HG02678 (cell line): ENCODE measurements around the gene PRDM16.

ENCODE experiments used
- ATAC-seq: cut with Tn5 transposase; IDR thresholded peaks from one replicate; pipeline ENCODE4 v1.9.1; 2021; ENCODE audit warnings: mild to moderate bottlenecking, moderate library complexity; ENCODE audit not compliant: unreplicated experiment

PRDM16 gene

DNA sequence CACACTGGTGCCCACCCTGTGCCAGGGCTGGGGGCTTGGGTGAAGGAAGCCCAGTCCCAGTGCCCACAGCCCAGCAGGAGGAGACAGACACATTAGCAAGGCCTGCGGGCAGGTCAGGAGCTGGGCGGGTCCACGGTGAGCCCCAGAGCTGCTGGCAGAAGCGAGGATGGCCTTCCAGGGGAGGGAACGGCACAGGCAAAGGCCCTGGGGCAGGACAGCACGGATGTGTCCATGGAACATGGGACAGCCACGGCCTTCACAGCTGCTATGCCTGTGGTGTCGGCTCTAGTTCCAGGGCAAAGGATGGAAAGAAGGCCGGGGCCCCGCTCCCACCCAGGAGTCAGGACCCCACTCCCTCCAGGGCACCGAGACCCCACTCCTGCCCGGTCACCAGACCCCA, 220.5 kb downstream of the PRDM16 start:
- ATAC-seq = no peak

DNA sequence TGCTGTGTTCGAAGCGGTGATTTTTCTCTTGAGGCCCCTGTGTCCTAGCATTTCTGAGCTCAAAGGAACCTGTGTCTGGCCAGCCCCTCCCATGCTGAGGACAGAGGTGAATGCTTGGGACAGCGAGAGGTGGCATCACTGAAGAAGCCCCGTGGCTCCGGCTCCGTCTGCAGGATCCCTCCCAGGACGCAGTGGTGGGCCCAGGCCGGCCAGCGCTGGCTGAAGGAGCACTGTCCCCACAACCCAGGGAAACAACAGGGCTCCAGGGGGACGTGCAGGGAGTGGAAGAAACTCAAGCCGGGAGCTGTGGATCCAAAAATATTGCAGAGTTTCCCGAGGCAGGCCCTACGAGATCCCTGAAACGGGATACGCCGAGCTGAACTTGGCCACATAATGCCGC, 221.4 kb downstream of the PRDM16 start:
- ATAC-seq = no peak

DNA sequence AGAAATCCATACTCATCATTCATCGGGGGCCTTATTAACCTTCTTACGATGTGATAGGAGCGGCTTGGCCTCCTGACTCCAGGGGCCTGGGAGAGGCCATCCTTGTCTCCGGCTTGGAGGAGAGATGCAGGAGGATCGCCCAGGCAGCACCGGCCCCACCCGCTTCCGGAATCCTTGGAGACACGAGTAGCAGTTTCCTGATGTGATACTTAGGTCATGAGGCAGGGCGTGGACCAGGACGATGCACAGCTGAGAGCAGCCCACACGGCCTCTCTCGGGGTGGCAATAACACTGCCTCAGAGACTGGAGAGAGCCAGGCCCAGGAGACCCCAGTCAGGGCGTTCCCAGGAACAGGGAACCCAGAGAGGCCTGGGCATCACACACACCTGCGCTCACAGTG, 221.9 kb downstream of the PRDM16 start:
- no peak for ATAC-seq

DNA sequence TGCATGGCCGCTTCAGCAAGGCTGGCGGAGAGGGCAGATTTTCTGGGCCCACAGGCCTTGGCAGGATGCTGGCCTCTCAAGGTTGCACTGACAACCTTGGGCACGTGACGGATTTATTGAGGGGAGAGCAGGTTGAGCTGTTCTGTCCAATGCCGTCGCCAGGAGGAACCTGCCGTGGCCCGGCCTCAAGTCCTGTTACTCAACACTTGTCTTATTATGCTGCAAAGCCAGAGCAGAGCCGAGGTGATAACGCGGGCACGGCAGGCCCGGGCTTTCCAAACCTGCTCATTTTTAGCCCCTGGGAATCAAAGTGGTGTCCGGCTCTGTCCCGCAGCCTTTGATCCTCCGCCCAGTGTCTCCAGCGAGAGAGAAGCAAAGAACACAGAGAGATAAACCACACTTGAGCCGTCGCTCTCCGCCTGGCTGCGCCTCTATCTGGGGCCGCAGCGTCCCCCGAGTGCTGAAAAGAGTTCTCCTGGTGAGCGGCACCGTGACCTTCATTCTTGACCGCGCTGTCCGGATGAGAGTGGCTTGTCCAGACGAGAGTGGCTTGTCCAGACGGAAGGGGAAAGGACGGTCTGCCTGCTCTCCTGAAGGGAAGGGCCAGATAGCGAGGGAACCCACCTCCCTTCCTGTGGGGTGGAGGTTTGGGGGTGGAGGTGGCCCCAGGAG, 223.2 kb downstream of the PRDM16 start:
- no peak for ATAC-seq

DNA sequence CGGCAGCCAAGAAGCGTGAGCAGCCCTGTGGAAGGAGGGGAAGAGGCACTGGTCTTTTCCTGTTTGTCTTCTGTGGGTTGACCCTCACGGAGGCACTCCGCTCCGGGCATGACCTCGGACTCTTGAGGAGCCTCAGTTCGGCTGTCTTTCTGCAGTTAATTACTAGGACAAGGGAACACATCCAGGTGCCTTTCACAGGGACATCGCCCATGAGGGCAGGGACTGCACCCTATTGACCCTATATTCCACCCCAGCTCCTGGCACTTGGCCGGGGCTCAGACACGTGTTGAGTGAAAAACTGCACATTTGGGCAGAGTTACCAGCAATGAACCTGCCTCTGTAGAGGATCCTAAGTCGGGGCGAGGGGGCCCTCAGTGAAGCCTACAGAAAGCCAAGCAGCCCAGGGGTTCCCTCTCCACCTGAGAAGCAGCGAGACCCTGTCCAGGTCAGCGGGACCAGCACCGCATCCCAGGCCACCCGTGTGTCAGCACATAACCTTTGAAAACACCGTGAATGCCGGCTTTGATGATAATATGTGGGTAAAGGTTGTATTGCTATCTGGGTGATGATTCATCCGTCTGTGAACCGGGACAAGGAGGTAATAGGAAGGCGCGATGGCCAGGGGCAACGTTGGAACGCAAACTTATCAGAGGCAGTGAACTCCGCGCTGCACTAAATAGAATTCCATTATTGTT, 224.0 kb downstream of the PRDM16 start:
- no peak for ATAC-seq

DNA sequence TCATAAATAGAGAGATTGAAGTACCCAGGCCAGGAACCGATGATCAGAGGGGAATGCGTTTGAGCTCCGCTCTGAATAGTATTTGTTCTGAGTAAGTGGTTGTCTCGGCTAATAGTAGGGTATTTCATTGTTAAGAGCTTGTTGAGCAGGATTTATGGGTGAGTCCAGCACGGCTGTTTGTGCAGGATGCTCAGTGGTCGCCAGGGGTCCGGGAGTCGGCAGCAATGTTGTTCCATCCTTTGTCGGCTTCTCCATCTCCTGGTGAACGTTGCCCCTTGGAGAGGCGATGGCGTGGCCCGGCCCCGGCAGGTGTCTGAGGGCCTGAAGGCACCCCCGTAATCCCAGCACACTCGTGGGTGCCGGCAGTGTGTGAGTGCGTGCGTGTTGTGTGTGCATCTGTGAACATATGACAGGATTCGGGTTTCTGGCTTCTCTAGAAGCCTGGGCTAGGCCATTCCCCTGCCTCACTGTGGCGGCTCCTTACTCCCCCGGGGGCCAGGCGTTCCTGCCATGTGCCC, 224.6 kb downstream of the PRDM16 start:
- no peak for ATAC-seq

DNA sequence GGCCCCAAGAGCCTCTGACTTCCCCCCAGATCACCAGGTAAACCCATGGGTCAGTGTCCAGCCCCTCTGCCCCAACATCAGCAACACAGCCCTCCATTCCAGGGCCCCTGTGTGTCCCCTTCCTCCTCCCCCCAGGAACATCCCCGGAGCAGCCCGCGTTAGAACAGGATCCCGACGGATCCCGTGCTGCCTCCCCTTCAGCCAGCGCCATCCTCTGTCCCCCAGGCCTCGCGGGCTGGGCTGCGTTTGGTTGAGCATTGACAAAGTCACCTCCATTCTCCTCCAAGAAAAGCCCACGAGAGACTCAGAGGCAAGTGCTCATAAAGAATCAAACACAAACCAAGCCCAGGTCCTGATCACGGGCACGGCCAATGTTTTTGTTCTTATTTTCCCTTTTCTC, 225.4 kb downstream of the PRDM16 start:
- ATAC-seq = no peak

DNA sequence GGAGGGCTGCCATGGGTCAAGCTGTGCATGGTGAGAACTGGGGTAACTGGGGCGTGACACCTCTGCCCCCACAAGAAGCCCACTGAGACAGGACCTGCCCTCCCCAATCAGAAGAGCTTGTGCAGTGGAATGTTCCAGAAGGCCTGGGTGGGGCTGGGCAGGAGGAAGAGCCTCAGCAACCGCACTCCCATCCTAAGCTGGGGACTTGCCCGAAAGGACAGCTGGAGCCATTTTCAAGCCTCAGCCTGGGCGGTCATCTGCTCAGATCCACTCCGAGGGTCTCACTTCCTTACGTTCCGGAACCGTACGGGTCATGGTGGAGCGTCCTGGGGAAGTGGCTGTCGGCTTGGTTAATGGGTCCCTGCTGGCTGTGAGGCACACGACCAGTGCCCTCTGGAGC, 226.8 kb downstream of the PRDM16 start:
- no peak for ATAC-seq

DNA sequence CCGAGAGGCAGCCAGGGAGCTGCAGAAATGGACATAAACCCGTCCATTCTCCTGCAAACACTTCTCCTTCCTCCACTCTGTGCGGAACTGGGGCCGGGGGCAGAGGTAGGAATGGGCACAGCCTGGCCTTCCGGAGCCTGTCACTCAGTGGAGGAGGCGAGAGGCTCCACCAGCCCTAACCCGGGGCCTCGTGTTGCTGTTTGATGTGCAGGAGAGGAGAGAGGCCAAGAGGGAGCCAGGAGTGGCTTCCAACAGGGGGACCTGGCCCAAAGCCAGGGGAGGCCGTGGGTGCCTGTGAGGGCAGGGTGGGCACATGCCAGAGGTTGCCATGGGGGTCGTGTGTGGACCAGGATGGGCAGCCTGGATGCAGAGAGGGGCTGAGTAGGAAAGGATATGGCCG, 227.3 kb downstream of the PRDM16 start:
- ATAC-seq = no peak

DNA sequence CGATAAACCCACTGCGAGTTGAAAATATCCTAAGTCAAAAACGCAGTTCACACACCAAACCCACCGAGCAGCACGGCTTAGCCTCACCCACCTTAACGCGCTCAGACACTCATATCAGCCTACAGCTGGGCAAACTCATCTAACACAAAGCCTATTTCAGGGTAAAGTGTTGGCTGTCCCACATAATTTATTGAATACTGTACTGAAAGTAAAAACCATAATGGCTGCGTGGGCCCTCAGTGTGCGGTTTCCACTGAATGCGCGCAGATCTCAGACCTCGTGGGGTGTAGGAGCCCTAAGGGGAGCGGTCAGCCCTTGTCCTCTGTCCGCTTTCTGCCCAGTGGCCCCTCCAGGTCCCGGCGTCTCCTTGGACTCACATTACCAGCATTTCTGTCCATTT, 227.8 kb downstream of the PRDM16 start:
- ATAC-seq = no peak

DNA sequence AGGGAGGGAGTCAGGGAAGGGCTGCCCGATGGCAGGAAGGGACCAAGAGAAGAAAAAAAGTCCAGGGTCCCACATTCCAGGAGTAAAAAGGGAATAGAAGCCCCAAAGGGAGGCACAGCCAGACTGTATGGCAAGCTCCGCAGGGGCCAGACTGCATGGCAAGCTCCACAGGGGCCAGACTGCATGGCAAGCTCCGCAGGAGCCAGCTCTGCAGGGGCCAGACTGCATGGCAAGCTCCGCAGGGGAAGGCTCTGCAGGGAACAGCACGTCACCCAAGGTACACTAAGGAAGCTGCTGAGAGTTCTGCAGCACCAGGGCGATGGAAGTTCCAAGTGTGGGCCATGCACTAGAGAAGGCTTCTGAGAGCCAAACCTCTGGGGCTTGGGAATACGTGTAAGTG, 228.8 kb downstream of the PRDM16 start:
- ATAC-seq = no peak

DNA sequence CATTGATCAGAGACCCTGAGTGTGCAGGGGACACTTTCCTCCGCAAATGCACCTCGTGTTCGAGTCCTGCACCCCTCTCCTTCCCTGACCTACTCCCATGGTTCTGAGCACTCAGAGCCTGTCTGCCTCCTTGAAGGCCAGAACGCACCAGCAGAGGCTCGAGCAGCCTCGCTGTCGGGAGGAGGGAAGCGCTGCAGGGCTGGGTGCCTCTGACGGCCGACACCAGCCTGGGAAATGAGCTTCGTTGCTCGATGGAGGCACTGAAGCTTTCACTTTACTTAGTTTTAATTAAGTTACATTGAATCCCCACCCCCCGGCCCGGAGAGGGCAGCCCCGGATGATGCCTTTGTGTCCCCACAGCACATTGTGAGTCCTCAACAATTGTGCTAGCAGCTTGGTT, 229.2 kb downstream of the PRDM16 start:
- no peak for ATAC-seq

DNA sequence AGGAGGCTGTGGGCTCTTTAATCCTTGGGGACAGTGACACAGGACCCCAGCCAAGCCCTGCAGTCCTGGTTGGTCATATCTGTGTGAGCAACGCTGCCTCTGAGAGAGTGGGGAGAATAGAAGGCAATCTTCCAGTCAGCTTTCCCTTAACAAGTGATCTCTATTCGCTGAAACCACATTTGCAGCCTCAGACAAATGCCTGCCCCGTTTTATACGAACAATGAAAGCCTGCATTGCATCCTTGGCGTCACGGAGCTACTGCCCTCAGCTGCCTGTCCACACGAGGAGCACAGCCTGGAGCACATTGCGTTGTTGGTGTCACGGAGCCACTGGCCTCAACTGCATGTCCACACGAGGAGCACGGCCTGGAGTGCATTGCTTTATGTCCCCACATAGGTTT, 235.2 kb downstream of the PRDM16 start:
- no peak for ATAC-seq

DNA sequence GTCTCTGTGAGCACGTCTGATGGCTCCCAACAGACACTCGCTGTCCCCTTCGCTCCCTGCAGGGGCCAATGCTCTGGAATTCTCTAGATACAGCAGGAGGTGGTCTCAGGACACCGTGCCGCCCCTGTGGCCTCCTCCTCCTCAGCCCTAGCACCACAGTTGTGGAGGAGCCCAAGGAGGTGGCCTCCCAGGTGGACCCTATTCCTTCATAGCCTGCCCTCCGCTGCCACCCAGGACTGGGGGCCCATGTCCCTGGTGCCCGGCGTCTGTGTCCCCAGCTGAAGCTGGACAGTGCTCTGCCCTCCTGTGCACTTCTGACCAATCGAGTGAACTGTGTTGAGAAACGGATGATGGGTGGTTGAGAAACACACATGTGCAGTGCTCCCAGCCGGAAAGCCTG, 235.7 kb downstream of the PRDM16 start:
- no peak for ATAC-seq

DNA sequence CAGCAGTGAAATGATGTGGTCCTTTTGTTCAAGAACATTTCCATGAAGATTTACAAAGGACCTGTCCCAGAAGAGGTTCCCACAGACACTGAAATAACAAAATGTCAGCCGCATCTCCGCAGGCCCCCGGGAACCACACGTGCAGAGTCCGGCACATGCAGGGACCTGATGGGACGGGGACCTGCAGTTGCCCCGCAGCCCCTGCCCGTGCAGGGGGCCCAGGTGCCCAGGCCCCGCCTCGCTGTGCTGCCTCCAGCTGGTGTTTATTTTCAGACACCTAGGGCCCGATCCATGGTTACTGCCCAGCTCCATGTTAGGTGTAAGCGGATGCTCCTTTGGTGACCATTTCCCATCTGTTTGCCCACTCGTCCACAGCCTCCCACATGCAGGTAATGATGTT, 236.2 kb downstream of the PRDM16 start:
- ATAC-seq = no peak

DNA sequence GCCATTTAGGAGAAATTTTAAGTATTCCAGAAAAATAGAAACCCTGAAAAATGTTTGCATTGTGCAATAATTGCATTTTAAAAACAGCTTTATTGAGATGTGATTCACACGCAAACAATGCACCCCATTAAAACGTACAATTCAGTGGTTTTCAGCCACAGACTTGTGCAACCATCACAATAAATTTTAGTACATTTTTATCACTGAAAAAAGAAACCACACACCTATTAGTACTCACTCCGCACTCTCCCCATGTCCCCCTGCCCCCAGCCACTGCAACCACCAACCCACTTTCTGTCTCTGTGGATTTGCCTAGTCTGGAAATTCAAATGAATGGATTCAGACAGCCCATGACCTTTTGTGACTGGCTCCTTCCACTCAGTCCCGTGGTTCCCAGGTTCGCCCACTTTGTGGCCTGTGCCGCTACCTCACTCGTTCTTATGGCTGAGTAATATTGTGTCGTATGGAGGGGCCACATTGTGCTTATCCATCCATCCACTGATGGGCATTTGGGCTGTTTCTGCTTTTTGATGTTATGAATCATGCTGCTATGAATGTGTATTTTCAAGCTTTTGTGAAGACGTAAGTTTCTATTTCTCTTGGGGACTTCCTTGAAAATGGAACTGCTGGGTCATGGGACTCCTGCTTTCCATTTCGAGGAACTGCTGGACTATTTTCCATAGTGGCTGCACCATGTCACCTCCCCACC, 237.7 kb downstream of the PRDM16 start:
- no peak for ATAC-seq

DNA sequence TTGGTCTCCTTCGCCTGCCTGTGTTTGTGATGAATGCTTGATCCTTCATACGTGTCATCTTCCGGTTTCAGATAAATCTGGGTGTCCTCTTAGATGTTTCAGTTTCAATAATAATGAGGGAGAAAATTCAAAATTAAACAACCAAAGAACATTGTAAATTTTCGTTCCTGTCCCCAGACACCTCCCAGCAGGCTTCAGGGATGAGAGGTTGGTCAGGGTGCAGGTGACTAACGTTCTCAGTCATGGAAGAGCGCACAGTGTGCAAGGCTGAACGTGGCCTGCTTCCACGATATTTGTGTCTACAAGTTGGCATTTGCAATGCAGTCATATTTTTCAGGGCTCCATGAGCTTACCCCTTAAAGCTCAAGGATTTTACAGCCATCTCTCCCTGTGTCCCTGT, 238.4 kb downstream of the PRDM16 start:
- ATAC-seq = no peak

DNA sequence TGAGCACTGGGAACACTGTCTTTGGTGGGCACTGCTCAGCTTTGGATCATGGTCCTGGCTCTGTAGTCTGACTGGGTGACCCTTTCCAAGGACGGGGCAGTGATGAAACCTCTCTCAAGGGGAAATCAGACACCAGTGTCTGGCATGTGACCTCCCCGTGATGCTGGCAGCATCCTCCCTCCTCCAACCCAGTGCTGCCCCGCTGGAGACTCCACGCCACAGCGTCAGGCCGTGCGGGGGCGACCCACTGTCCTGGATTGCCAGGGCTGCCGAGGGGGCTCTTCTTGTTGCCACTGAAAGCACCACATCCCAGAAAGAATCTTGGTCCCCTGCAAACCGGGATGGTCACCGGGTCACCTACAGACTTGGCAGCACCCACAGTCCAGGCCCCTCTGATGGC, 239.1 kb downstream of the PRDM16 start:
- ATAC-seq = no peak

DNA sequence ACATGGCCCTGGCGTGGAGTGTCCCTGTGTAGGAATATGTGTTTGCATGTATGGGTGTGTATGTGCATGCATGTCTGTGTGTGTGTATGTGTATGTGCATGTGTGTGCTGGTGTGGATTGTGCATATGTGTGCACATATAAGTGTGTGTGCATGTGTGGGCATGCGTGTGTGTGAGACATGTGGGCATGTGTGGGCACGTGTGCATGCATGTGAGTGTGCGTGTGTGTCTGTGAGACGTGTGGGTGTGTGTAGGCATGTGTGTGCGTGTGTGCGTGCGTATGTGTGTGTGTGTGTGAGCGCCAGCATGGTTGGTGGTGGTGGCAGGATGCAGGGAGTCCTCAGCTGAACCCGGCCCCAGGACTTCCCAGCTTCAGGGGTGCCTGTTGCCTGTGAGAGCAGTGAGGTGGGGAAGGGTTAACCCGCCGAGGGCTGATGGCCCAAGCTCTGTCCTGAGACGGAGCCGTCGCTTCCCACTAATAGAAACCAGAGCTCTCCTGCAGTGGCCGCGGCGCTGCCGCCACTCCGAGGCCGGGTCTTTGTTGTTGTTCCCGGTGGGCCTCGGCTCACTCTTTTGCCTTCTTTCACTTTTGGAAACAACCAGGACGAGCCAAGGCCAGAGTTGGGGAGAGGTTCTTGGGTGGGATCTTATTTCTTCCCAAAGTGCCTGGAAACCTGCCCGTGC, 241.9 kb downstream of the PRDM16 start:
- no peak for ATAC-seq

DNA sequence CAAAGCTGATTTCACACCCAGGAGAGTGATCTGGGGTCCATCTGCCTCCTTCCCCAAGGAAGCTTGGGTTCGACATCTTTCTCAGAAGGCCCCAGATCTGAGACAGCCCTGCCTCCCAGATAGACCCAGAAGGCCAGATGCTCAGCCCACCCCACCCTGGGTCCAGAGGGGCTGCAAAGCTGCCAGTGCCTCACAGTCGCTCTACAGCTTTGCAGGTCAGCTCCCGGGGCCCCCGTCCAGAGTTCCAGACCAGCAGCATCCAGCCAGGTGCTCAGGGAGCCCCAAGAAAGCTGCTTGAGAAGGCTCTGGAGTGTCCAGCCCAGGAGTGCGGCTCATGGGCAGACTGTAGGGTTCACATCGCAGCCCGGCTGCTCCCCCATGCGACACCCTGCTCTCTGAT, 242.7 kb downstream of the PRDM16 start:
- ATAC-seq = no peak

DNA sequence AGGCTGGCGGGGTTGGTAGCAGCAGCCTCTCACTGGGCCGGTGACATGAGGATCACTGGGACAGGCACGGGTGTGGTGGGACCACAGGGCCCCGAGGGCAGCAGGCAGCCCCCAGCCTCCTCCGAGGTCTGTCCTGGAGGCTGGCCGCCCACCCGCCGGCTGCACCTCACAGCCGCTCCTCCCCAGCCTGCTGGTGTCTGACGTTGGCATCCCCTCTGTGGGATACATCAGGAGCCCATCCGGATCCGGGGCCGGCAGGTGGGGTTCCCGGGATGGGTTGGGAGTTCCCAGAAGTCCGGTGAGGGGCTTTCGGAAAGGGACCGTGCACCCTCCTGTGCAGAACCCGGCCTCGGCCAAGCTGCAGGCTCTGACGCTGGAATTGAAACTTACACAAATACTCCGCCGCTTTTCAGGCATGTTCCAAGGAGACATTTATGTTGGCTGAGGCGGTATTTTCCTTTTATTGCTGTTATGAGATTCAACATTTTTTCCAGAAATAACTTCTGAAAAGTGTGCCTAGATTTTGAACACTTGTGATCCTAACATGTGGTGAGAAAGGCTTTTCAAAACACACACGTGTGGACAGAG, 243.4 kb downstream of the PRDM16 start:
- no peak for ATAC-seq
